Keratinocyte (primary cell): ENCODE results near the gene EGFL7. TPM values are rescaled to one million over a fixed set of nuclear protein-coding genes. Genes with fewer than 3 reads are reported as not detected.

Source experiments
- DNase-seq: peaks from one replicate; pipeline ENCODE4 v3.0.0-alpha.2; 2011; ENCODE audit warnings: low read depth, missing footprints, low spot score
- FAIRE-seq: peaks from 2 replicates; lab custom pipeline; 2011; peaks lifted over from hg19 to GRCh38; lab: Jason Lieb, UNC
- H2AFZ ChIP-seq: 2 replicates; pipeline ENCODE4 v1.6.0; 2012; ENCODE audit warnings: low read length, control low read depth, inconsistent platforms; ENCODE audit not compliant: control insufficient read depth
- H3K27ac ChIP-seq: 2 replicates; pipeline ENCODE4 v1.5.1; 2011; ENCODE audit warnings: low read length; ENCODE audit not compliant: control insufficient read depth, insufficient read depth
- H3K27me3 ChIP-seq: 3 replicates; pipeline ENCODE4 v1.6.0; 2011; ENCODE audit warnings: low read length; ENCODE audit not compliant: control insufficient read depth, insufficient read depth; ENCODE audit errors: extremely low read depth
- H3K36me3 ChIP-seq, 2 experiments: 2 replicates in 1 of 2; 3 replicates in 1 of 2; pipeline ENCODE4 v1.5.1; 2011; ENCODE audit warnings: low read length in 2 of 2, mild to moderate bottlenecking in 1 of 2; ENCODE audit not compliant: control insufficient read depth in 2 of 2, insufficient read depth in 2 of 2; ENCODE audit errors: extremely low read depth in 1 of 2
- H3K4me1 ChIP-seq: 3 replicates; pipeline ENCODE4 v1.5.1; 2011; ENCODE audit warnings: low read length; ENCODE audit not compliant: control insufficient read depth, insufficient read depth; ENCODE audit errors: extremely low read depth
- H3K4me2 ChIP-seq: 3 replicates; pipeline ENCODE4 v1.6.0; 2011; ENCODE audit warnings: low read depth, low read length; ENCODE audit not compliant: control insufficient read depth, insufficient read depth; ENCODE audit errors: extremely low read depth
- H3K4me3 ChIP-seq, 3 experiments: fragments of 200-600 bp in 1 of 3; sonication (generic) in 1 of 3; 2 replicates in 2 of 3; 3 replicates in 1 of 3; pipeline ENCODE4 v1.5.1; 2011 to 2016; ENCODE audit warnings: low read length in 3 of 3, mild to moderate bottlenecking in 3 of 3, control low read depth in 2 of 3, inconsistent platforms in 1 of 3, low read depth in 1 of 3, mixed read lengths in 1 of 3, mixed run types in 1 of 3, moderate library complexity in 1 of 3; ENCODE audit not compliant: control insufficient read depth in 2 of 3, insufficient read depth in 2 of 3; ENCODE audit errors: extremely low read depth in 1 of 3
- H3K79me2 ChIP-seq: 2 replicates; pipeline ENCODE4 v1.6.0; 2012; ENCODE audit warnings: low read length; ENCODE audit not compliant: control insufficient read depth, insufficient read depth
- H3K9ac ChIP-seq: 3 replicates; pipeline ENCODE4 v1.6.0; 2011; ENCODE audit warnings: low read length; ENCODE audit not compliant: control insufficient read depth, insufficient read depth; ENCODE audit errors: extremely low read depth
- H3K9me1 ChIP-seq: 3 replicates; pipeline ENCODE4 v1.6.0; 2011; ENCODE audit warnings: low read length; ENCODE audit not compliant: control insufficient read depth, insufficient read depth; ENCODE audit errors: extremely low read depth
- H3K9me3 ChIP-seq: 2 replicates; pipeline ENCODE4 v1.5.1; 2012; ENCODE audit warnings: low read depth, low read length; ENCODE audit not compliant: control insufficient read depth
- H4K20me1 ChIP-seq: 3 replicates; pipeline ENCODE4 v1.6.0; 2011; ENCODE audit warnings: low read length; ENCODE audit not compliant: control insufficient read depth, insufficient read depth; ENCODE audit errors: extremely low read depth
- CTCF ChIP-seq, 3 experiments: IDR thresholded peaks in 1 of 3; conservative IDR thresholded peaks in 1 of 3; optimal IDR thresholded peaks in 1 of 3; 2 replicates in 2 of 3; 3 replicates in 1 of 3; pipeline versions ENCODE3 to v1.5.1; 2011; ENCODE audit warnings: low read length in 3 of 3, mild to moderate bottlenecking in 3 of 3, moderate library complexity in 2 of 3, control low read depth in 1 of 3, inconsistent platforms in 1 of 3; ENCODE audit not compliant: insufficient read depth in 2 of 3; ENCODE audit errors: extremely low read depth in 1 of 3
- EZH2 ChIP-seq: IDR thresholded peaks from one replicate; pipeline ENCODE4 v1.6.1; 2012; ENCODE audit warnings: inconsistent platforms, mild to moderate bottlenecking, low read length, moderate library complexity
- dilution Hi-C: fragments of 300-500 bp; cut with MboI; formaldehyde crosslinking; loops from one replicate; pipeline ENCODE4 v1.7.0; 2020; ENCODE audit warnings: low sequenced_read_pairs; ENCODE audit not compliant: extremely low pct_ligation_motif_present
- polyA minus RNA-seq, 3 experiments: library from RNA; depleted of rRNA, polyadenylated mRNA; stranded (reverse); fragments of >200 nt; gene quantifications; 1 replicate in 1 of 3; 2 replicates in 1 of 3; 3 replicates in 1 of 3; pipeline ENCODE4 v1.2.3, GENCODE V29; 2011
- polyA plus RNA-seq, 5 experiments: library from polyadenylated mRNA; depleted of rRNA in 3 of 5; stranded (reverse) in 3 of 5; stranded (forward) in 1 of 5; unstranded in 1 of 5; fragments of >200 nt; gene quantifications; 1 replicate in 1 of 5; 2 replicates in 3 of 5; 3 replicates in 1 of 5; pipeline versions ENCODE4 v1.2.1 to v1.2.3, GENCODE V29; 2011 to 2012; ENCODE audit warnings: missing spikeins in 2 of 5, low read depth in 1 of 5, low replicate concordance in 1 of 5

EGFL7 gene
- 4.2 to 10.5 TPM (median 6.2 TPM) in 3 replicates for polyA plus RNA-seq
- 1.0 TPM for polyA plus RNA-seq (2011; ENCODE audit: low read depth)
- 3.9 and 15.7 TPM in 2 replicates for polyA plus RNA-seq (2011; cell fraction: cytosol; rRNA removed)
- polyA plus RNA-seq (2011; cell fraction: nucleus; rRNA removed): 7.2 and 12.3 TPM in 2 replicates
- 2.4 and 10.1 TPM in 2 replicates for polyA plus RNA-seq (2012; ENCODE audit: low replicate concordance)
- polyA minus RNA-seq: 1.3 to 4.1 TPM (median 2.7 TPM) in 3 replicates
- 16.3 TPM for polyA minus RNA-seq (2011; cell fraction: cytosol; rRNA and poly(A)+ RNA removed)
- polyA minus RNA-seq (2011; cell fraction: nucleus; rRNA and poly(A)+ RNA removed): 4.7 and 7.5 TPM in 2 replicates

DNA sequence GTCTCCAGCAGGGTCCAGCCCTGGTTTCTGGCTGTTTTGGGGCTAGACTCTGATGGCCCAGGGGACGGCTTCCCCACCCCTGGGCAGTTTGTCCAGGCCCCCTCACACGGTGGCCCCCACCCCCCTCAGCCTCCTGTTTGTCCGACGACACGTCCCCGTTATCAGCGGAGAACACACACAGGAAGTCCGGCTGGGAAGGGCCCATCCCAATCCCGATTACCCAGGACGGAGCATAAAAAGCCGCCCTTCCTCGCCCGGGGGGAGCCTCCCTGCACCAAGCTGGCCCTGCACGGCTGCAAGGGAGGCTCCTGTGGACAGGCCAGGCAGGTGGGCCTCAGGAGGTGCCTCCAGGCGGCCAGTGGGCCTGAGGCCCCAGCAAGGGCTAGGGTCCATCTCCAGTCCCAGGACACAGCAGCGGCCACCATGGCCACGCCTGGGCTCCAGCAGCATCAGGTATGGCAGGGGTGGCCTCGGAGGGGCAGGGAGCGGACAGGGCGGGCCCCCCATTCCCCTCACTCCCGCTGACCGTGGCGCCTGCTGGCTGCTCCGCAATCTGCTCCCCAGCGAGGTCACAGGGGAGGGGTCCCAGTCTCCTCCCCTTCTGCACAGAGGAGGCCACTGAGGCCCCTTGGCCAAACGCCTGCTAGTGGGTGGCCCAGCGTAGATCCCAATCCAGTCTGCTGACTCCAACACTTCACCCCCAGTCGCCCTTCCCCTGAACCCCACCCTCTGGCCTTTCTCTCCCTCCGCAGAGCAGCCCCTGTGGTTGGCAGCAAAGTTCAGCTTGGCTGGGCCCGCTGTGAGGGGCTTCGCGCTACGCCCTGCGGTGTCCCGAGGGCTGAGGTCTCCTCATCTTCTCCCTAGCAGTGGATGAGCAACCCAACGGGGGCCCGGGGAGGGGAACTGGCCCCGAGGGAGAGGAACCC, at the start of gene EGFL7:
Gene EGFL7 (plus strand): TSS at position 261 of the 926 bp plus-strand sequence. CDS start 5,367 bp downstream, outside the sequence.
- dilution Hi-C loops: no loop called here

DNA sequence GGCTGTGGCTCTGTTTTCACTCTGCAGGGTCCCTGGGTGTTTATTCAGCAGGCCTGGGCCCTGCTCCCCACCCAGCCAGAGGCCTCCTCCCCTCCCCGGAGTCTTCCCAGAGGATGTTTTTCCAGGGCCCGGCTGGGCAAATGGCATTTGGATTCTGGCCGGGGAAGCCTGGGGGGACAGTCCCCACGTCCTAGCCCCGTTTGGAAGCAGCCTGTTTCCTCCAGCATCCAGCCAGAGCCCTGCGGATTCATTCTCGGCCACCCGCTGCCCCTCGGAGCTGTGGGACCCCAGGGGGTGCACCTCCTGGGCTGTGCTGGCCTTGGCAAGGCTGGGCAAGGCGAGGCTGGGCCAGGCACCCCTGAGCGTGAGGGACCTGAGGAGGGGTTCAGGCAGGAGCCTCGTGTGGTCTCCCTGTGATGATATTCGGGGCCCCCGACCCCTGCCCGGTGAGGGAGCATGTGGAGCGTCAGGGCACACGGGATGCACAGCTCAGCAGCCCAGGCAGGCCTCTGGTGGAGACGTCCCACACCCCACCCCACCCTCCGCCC, 48.8 kb upstream of the EGFL7 start:
- Histone ChIP-seq H3K4me1 (peaks cover 3% of the 10 kb centered on the region), H3K27ac (no peak overlapping the region), H3K79me2 (no peaks in the 10 kb centered on the region), H3K9ac (no peak overlapping the region), H3K27me3 (peaks cover 10% of the 10 kb centered on the region), H4K20me1 (no peaks in the 10 kb centered on the region), H3K36me3 (no peaks in the 10 kb centered on the region), H3K4me3 (no peak overlapping the region), H3K9me1 (no peaks in the 10 kb centered on the region), H3K4me2 (no peak overlapping the region), H2AFZ (no peak overlapping the region), H3K9me3 (no peaks in the 10 kb centered on the region)
- FAIRE-seq: no peak
- DNase-seq: no peak
- dilution Hi-C loops: no loop called here
- no peak for TF ChIP-seq CTCF (optimal IDR thresholded peaks at IDR 0.05 in 1 of 3, IDR thresholded peaks at IDR 0.05 in 1 of 3, conservative IDR thresholded peaks at IDR 0.05 in 1 of 3; ENCODE audit: extremely low read depth in 1 of 3, insufficient read depth in 2 of 3, low read length in 3 of 3)
- TF ChIP-seq EZH2: no peak

More for the DNA sequence above, at the start of gene EGFL7:
- H3K36me3 ChIP-seq: no peaks in the 10 kb centered on the region
- no peak within 1 kb of the TSS for H2AFZ ChIP-seq
- no peaks in the 10 kb centered on the region for H4K20me1 ChIP-seq
- H3K4me1 ChIP-seq: no peaks in the 10 kb centered on the region
- no peaks in the 10 kb centered on the region for H3K9me1 ChIP-seq
- peaks cover 53% of the 10 kb centered on the region for H3K27me3 ChIP-seq
- TF ChIP-seq EZH2 (no peak), CTCF (optimal IDR thresholded peaks at IDR 0.05 in 1 of 3, IDR thresholded peaks at IDR 0.05 in 1 of 3, conservative IDR thresholded peaks at IDR 0.05 in 1 of 3; ENCODE audit: extremely low read depth in 1 of 3, insufficient read depth in 2 of 3, low read length in 3 of 3) (no peak)
- H3K9me3 ChIP-seq: no peaks in the 10 kb centered on the region
- H3K4me2 ChIP-seq: no peak within 1 kb of the TSS
- FAIRE-seq (no peak), DNase-seq (no peak)
- H3K79me2 ChIP-seq: no peaks in the 10 kb centered on the region
- no peak within 1 kb of the TSS for H3K4me3 ChIP-seq
- H3K27ac ChIP-seq: no peak within 1 kb of the TSS
- H3K9ac ChIP-seq: no peak within 1 kb of the TSS
